GM12878 (cell line): ENCODE measurements around the gene CELF3. TPM values are rescaled to one million over a fixed set of nuclear protein-coding genes. Genes with fewer than 3 reads are reported as not detected.

Experiments
- ATAC-seq: fragments of 200-7000 bp; cut with Tn5 transposase; 3 replicates; pipeline ENCODE4 v1.9.1; 2020; ENCODE audit warnings: mild to moderate bottlenecking, moderate library complexity
- BruUV-seq: library from RNA; stranded (reverse); fragments of 400-500 nt; replicated peaks from 2 replicates; lab custom pipeline; 2021; lab: Mats Ljungman, UMichigan
- CTCF ChIA-PET: fragments of 300-600 bp; sonication (Branson Sonifier 250); formaldehyde crosslinking; extraction: SDS; loops from one replicate; lab custom pipeline; 2021; ENCODE audit warnings: inconsistent platforms; lab: Yijun Ruan, JAX
- POLR2A ChIA-PET: fragments of 350-600 bp; formaldehyde crosslinking; extraction: SDS; loops from one replicate; lab custom pipeline; 2021; ENCODE audit warnings: inconsistent platforms; lab: Charles Lee
- RAD21 ChIA-PET: fragments of 300-600 bp; sonication (Branson Sonifier 250); formaldehyde crosslinking; loops from one replicate; lab custom pipeline; 2023; ENCODE audit warnings: antibody characterized with exemption; ENCODE audit not compliant: unreplicated experiment; lab: Charles Lee
- SMC1A ChIA-PET: fragments of 300-600 bp; sonication (Branson Sonifier 250); formaldehyde crosslinking; loops from one replicate; lab custom pipeline; 2023; ENCODE audit not compliant: unreplicated experiment, uncharacterized antibody; lab: Charles Lee
- DNase-seq: peaks from one replicate; pipeline ENCODE4 v3.0.0-alpha.2; 2011; ENCODE audit warnings: low read depth, low spot score
- FAIRE-seq: peaks from 3 replicates; lab custom pipeline; 2011; peaks lifted over from hg19 to GRCh38; lab: Jason Lieb, UNC
- H2AFZ ChIP-seq: 2 replicates; pipeline ENCODE4 v1.6.0; 2011; ENCODE audit warnings: low read depth, low read length, control low read depth; ENCODE audit not compliant: control insufficient read depth
- H3K27ac ChIP-seq: 2 replicates; pipeline ENCODE4 v1.5.1; 2011; ENCODE audit warnings: control low read depth; ENCODE audit not compliant: control insufficient read depth, insufficient read depth
- H3K27me3 ChIP-seq, 2 experiments: replicated peaks in 1 of 2; 2 replicates each; pipeline versions ENCODE4 v1.6.0 to v1.6.1; 2011; ENCODE audit warnings: low read length in 1 of 2; ENCODE audit not compliant: control insufficient read depth in 2 of 2, insufficient read depth in 2 of 2
- H3K36me3 ChIP-seq, 2 experiments: 2 replicates each; pipeline ENCODE4 v1.5.1; 2011; ENCODE audit warnings: low read length in 1 of 2; ENCODE audit not compliant: control insufficient read depth in 2 of 2, insufficient read depth in 2 of 2
- H3K4me1 ChIP-seq: 2 replicates; pipeline ENCODE4 v1.6.1; 2011; ENCODE audit warnings: mild to moderate bottlenecking, low read length, moderate library complexity, mixed read lengths; ENCODE audit not compliant: control insufficient read depth, insufficient read depth
- H3K4me2 ChIP-seq: 2 replicates; pipeline ENCODE4 v1.6.0; 2011; ENCODE audit warnings: control low read depth; ENCODE audit not compliant: control insufficient read depth, insufficient read depth
- H3K4me3 ChIP-seq: fragments of 200-600 bp; sonication (generic); 2 replicates; pipeline ENCODE4 v1.5.1; 2016
- H3K79me2 ChIP-seq: 2 replicates; pipeline ENCODE4 v1.6.0; 2011; ENCODE audit warnings: low read length; ENCODE audit not compliant: control insufficient read depth, insufficient read depth
- H3K9ac ChIP-seq: 2 replicates; pipeline ENCODE4 v1.8.0; 2011; ENCODE audit warnings: low read length, control low read depth, mixed read lengths; ENCODE audit not compliant: control insufficient read depth, insufficient read depth
- H3K9me3 ChIP-seq: replicated peaks from 3 replicates; pipeline ENCODE4 v1.5.1; 2011; ENCODE audit warnings: mild to moderate bottlenecking, low read length; ENCODE audit not compliant: control insufficient read depth, insufficient read depth
- H4K20me1 ChIP-seq: 2 replicates; pipeline ENCODE4 v1.6.0; 2011; ENCODE audit not compliant: control insufficient read depth, insufficient read depth
- BACH1 ChIP-seq: fragments of 450-650 bp; IDR thresholded peaks from 2 replicates; pipeline ENCODE4 v1.6.1; 2017; ENCODE audit warnings: mild to moderate bottlenecking, borderline replicate concordance
- ELK1 ChIP-seq: IDR thresholded peaks from 2 replicates; pipeline ENCODE4 v1.6.1; 2012; ENCODE audit warnings: low read depth, low read length, improper control_type of control experiment
- FOXK2 ChIP-seq: fragments of 450-650 bp; IDR thresholded peaks from 2 replicates; pipeline ENCODE4 v1.6.1; 2017; ENCODE audit warnings: mild to moderate bottlenecking, moderate library complexity
- LARP7 ChIP-seq: fragments of 450-650 bp; IDR thresholded peaks from 2 replicates; pipeline ENCODE4 v1.6.1; 2017; ENCODE audit warnings: mild to moderate bottlenecking
- MLLT1 ChIP-seq: fragments of 450-650 bp; IDR thresholded peaks from 2 replicates; pipeline ENCODE4 v1.6.1; 2016; ENCODE audit warnings: mild to moderate bottlenecking
- RBBP5 ChIP-seq: fragments of 200-600 bp; sonication (generic); conservative IDR thresholded peaks from 2 replicates; pipeline ENCODE4 v1.6.1; 2016
- REST ChIP-seq: IDR thresholded peaks from 2 replicates; pipeline ENCODE4 v1.6.1; 2012; ENCODE audit warnings: mild to moderate bottlenecking, low read depth, low read length
- SMAD1 ChIP-seq: fragments of 450-650 bp; IDR thresholded peaks from 2 replicates; pipeline ENCODE4 v1.6.1; 2018; ENCODE audit warnings: mild to moderate bottlenecking, low read depth; ENCODE audit not compliant: partially characterized antibody
- SMC3 ChIP-seq: IDR thresholded peaks from 2 replicates; pipeline ENCODE4 v1.6.1; 2011; ENCODE audit warnings: low read length, improper control_type of control experiment, borderline replicate concordance
- SREBF1 ChIP-seq: IDR thresholded peaks from 2 replicates; pipeline ENCODE4 v1.6.1; 2012; ENCODE audit warnings: mild to moderate bottlenecking, low read length
- SUZ12 ChIP-seq: fragments of 200-600 bp; sonication (generic); IDR thresholded peaks from one replicate; pipeline ENCODE4 v1.6.1; 2018; ENCODE audit warnings: antibody characterized with exemption, mild to moderate bottlenecking; ENCODE audit not compliant: unreplicated experiment
- TBL1XR1 ChIP-seq: IDR thresholded peaks from 2 replicates; pipeline ENCODE4 v1.6.1; 2012; ENCODE audit warnings: low read depth, low read length, improper control_type of control experiment
- TCF7 ChIP-seq: IDR thresholded peaks from 2 replicates; pipeline ENCODE4 v1.6.1; 2014; ENCODE audit warnings: antibody characterized with exemption, borderline replicate concordance
- ZBED1 ChIP-seq: IDR thresholded peaks from 2 replicates; pipeline ENCODE4 v1.6.1; 2016; ENCODE audit warnings: borderline replicate concordance
- ZNF592 ChIP-seq: fragments of 450-650 bp; IDR thresholded peaks from 2 replicates; pipeline ENCODE4 v1.6.1; 2017; ENCODE audit warnings: mild to moderate bottlenecking, moderate library complexity
- WGBS: methylation state at CpG from one replicate; pipeline ENCODE4 v1.1.6; 2016; ENCODE audit warnings: low lambda C conversion rate; ENCODE audit not compliant: insufficient replicate concordance, insufficient coverage; ENCODE audit errors: missing lambda C conversion rate; 5-methylcytosine and 5-hydroxymethylcytosine counted together
- in situ Hi-C: fragments of 300-500 bp; cut with MboI; formaldehyde crosslinking; loops from 9 replicates; pipeline ENCODE4 v1.14.3; 2018; ENCODE audit warnings: mixed read lengths
- intact Hi-C: fragments of 100-400 bp; cut with micrococcal nuclease; formaldehyde crosslinking; loops from one replicate; pipeline ENCODE4 v1.14.2; 2022; ENCODE audit not compliant: unreplicated experiment
- polyA plus RNA-seq, 11 experiments: library from polyadenylated mRNA; depleted of rRNA in 4 of 11; unstranded in 6 of 11; stranded (reverse) in 5 of 11; fragments of >200 nt; fragmentation: Nextera tagmentation in 4 of 11; fragmentation: Illumina TruSeq in 1 of 11; extraction: Ambion mirVana in 4 of 11; extraction: Trizol in 1 of 11; gene quantifications; 1 replicate in 1 of 11; 2 replicates in 10 of 11; pipeline versions ENCODE4 v1.2.1 to v1.2.3, GENCODE V29; 2011 to 2016; ENCODE audit warnings: inconsistent platforms in 2 of 11, missing spikeins in 2 of 11, low read depth in 1 of 11
- total RNA-seq, 4 experiments: library from RNA; depleted of rRNA in 3 of 4; stranded (reverse); fragments of >200 nt in 3 of 4; fragmentation: Illumina TruSeq in 1 of 4; extraction: Trizol in 1 of 4; gene quantifications; 2 replicates each; pipeline versions ENCODE4 v1.2.1 to v1.2.3, GENCODE V29; 2013 to 2021

CELF3 gene
- total and polyA plus RNA-seq, 10 of the 15 experiments (the other 5 are each of a cell fraction or from before 2014, with no cell fraction given) = 0.09 TPM; not detected in 9

- ChIA-PET SMC1A (no interaction called here), RAD21 (no interaction called here), CTCF (no interaction called here), POLR2A (no interaction called here)
- Histone ChIP-seq H3K4me2 (no peak overlapping the region), H2AFZ (no peak overlapping the region), H3K79me2 (no peaks in the 10 kb centered on the region), H3K4me3 (no peak overlapping the region), H3K4me1 (no peaks in the 10 kb centered on the region), H3K36me3 (no peaks in the 10 kb centered on the region), H3K27me3 (no peaks in the 10 kb centered on the region), H3K9me3 (no peaks in the 10 kb centered on the region), H3K27ac (no peak overlapping the region), H3K9ac (no peak overlapping the region), H4K20me1 (no peaks in the 10 kb centered on the region)
- FAIRE-seq (no peak), ATAC-seq (no peak), DNase-seq (no peak)
- WGBS = 68% methylated on average over 12 of the region's 15 CpGs
- BruUV-seq = no TSS peak
- in situ Hi-C loops = no loop called here
- TF ChIP-seq LARP7 (no peak), SREBF1 (no peak), ZBED1 (no peak), SMC3 (no peak), MLLT1 (no peak), FOXK2 (no peak), SUZ12 (no peak), BACH1 (no peak), ZNF592 (no peak), REST (no peak), SMAD1 (no peak), ELK1 (no peak), TBL1XR1 (no peak), RBBP5 (no peak), TCF7 (no peak)
- intact Hi-C loops = no loop called here
Observed at GRCh38 chr1:151707541-151708065, 9.0 kb downstream of the CELF3 start.
